Measurements from ENCODE around the gene ADGRL3.

GRCh38 chr4:61953386-61953785 is 753.3 kb downstream of the ADGRL3 start:
- no peak for TF ChIP-seq OSR1 (CRISPR knock-in tag; IDR thresholded peaks at IDR 0.05)
- TF ChIP-seq ESRRG (CRISPR knock-in tag; IDR thresholded peaks at IDR 0.05), result no peak
- no peak for TF ChIP-seq PATZ1 (CRISPR knock-in tag; IDR thresholded peaks at IDR 0.05; ENCODE audit: borderline replicate concordance)
- no peak for TF ChIP-seq RARB (CRISPR knock-in tag; IDR thresholded peaks at IDR 0.05)
